Epithelial cell of proximal tubule (primary cell): ENCODE measurements around the gene AFAP1. TPM values are rescaled to one million over a fixed set of nuclear protein-coding genes. Genes with fewer than 3 reads are reported as not detected.

Experiments
- DNase-seq: peaks from one replicate; pipeline ENCODE4 v3.0.0-alpha.2; 2011; ENCODE audit warnings: low read depth
- H3K4me3 ChIP-seq: 2 replicates; pipeline ENCODE4 v1.5.1; 2011; ENCODE audit warnings: low read depth, mild to moderate bottlenecking, low read length
- CTCF ChIP-seq: conservative IDR thresholded peaks from 2 replicates; pipeline ENCODE4 v1.5.1; 2012; ENCODE audit warnings: low read depth, mild to moderate bottlenecking, low read length
- total RNA-seq: library from RNA; depleted of rRNA; stranded (reverse); fragments of >200 nt; gene quantifications from 2 replicates; pipeline ENCODE4 v1.2.3, GENCODE V29; 2015

AFAP1 gene
- total RNA-seq, 1 donor from 2014 or later = 26.2 TPM

- no peak for TF ChIP-seq CTCF
- H3K4me3 ChIP-seq = no peak overlapping the region
- no peak for DNase-seq
Observed at GRCh38 chr4:7900334-7900909, 39.2 kb downstream of the AFAP1 start.

GRCh38 chr4:7899184-7899869 lies 40.3 kb downstream of the AFAP1 start:
- TF ChIP-seq CTCF = no peak
- H3K4me3 ChIP-seq = no peak overlapping the region
- DNase-seq = no peak

DNA sequence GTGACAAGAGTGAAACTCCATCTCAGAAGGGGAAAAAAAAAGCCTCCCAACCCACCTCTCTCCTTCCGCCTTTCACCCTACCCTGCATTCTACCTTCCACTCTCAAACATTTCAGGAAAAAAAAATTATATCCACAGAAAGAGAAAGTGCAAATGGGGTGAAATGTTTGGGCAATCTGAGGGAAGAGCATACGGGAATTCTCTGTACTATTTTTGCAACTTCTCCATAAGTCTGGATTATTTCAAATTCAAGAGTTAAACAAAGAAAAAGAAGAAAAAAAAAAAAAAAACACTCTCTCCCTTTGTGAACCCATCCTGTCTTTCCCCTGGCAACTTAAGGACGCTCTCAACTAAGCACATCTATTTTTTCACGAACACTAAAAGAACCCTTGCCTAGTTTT lies 41.3 kb downstream of the AFAP1 start:
- no peak for DNase-seq
- no peak overlapping the region for H3K4me3 ChIP-seq
- no peak for TF ChIP-seq CTCF

DNA sequence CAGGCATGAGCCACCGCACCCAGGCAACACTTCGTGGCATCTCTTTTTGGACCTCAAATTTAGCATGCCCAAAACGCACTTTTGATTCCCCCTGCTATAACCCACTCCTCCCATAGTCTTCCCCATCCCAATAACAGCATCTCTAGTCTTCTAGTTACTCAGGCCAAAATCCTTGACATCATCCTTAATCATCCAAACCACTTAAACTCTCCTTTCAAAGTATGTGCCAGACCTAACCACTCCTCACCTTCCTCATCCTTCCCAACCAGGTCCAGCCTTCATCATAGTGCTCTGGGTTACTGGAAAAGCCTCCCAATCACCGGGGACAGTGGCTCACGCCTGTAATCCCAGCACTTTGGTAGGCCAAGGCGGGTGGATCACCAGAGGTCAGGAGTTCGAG lies 41.9 kb downstream of the AFAP1 start:
- DNase-seq = no peak
- H3K4me3 ChIP-seq = no peak overlapping the region
- no peak for TF ChIP-seq CTCF

DNA sequence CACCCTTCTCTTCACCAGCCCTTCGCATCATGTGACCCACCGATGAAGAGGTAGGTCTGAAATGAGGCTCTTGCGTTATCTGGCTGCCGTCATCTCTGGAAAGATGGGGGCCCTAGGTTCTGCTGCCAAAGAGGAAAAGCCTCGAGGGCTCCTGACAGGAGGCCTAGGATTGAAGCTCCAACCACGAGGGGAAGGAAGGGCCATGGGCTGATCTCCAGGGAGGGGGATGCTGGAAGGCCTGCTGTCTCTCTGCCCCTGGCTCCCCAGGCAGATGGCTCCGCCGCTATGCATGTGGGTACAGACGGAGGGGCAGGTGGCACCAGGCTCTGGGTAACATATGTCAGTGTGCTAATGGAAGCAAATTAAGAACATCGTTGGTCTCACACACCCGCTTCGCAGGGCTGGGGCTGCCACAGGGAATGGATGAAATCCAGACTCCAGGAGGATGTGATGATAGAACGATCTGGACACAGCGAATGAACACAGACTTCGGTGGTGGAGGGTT lies 44.9 kb downstream of the AFAP1 start:
- DNase-seq = no peak
- H3K4me3 ChIP-seq = no peak overlapping the region
- no peak for TF ChIP-seq CTCF

GRCh38 chr4:7894098-7894676 lies 45.5 kb downstream of the AFAP1 start:
- no peak for DNase-seq
- no peak for TF ChIP-seq CTCF
- H3K4me3 ChIP-seq = no peak overlapping the region

DNA sequence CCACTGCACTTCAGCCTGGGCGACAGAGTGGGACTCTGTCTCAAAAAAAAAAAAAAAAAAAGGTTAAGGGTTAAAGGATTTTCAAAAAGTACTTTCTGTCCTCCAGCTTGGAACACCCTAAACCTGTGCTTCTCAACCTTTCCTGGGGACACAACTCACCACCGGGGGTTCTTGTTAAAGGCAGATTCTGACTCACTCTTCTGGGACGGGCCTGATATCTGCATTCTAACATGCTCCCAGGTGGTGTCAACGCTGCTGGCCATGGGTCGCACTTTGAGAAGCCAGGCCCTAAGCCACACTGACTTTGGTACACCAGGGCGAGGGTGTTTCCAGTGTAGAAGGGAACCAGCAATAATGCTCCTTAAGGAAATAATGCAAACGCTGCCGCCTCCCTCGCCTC lies 46.1 kb downstream of the AFAP1 start:
- no peak for TF ChIP-seq CTCF
- no peak overlapping the region for H3K4me3 ChIP-seq
- no peak for DNase-seq
